ENCODE data around the gene C1QTNF1.

The C1QTNF1 gene

DNA sequence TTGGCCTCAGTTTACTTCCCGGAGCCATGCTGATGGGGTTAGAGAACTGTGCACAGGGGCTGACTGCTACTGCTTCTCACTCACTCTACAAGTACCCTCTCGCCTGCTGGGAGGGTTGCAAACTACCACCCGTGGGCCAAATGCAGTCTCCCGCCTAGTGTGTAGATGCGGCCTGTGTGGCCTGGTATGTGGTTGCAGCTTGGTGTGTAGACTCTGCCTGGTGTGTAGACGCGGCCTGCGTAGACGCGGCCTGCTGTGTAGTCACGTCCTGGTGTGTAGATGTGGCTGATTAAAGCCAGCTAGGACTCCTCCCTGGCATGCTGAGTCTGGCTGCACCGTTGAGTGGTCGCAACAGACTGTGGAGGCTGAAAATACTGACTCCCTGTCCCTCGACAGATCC, 21.7 kb upstream of the C1QTNF1 start:
- H3K4me2 ChIP-seq (ENCODE audit: low read length): no peak overlapping the region
- no peaks in the 10 kb centered on the region for H3K36me3 ChIP-seq (ENCODE audit: control insufficient read depth, insufficient read depth, low read length)
- H2AFZ ChIP-seq: no peak overlapping the region
- H3K9ac ChIP-seq: no peak overlapping the region
- H3K27ac ChIP-seq: no peak overlapping the region
- no peak overlapping the region for H3K4me3 ChIP-seq (ENCODE audit: low read depth, low read length)
- H3K79me2 ChIP-seq: peaks cover 34% of the 10 kb centered on the region
- TF ChIP-seq, protein P1, sequence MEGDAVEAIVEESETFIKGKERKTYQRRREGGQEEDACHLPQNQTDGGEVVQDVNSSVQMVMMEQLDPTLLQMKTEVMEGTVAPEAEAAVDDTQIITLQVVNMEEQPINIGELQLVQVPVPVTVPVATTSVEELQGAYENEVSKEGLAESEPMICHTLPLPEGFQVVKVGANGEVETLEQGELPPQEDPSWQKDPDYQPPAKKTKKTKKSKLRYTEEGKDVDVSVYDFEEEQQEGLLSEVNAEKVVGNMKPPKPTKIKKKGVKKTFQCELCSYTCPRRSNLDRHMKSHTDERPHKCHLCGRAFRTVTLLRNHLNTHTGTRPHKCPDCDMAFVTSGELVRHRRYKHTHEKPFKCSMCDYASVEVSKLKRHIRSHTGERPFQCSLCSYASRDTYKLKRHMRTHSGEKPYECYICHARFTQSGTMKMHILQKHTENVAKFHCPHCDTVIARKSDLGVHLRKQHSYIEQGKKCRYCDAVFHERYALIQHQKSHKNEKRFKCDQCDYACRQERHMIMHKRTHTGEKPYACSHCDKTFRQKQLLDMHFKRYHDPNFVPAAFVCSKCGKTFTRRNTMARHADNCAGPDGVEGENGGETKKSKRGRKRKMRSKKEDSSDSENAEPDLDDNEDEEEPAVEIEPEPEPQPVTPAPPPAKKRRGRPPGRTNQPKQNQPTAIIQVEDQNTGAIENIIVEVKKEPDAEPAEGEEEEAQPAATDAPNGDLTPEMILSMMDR (IDR thresholded peaks at IDR 0.05): no peak
- no peaks in the 10 kb centered on the region for H3K9me3 ChIP-seq (ENCODE audit: control insufficient read depth, low read length)
- H3K27me3 ChIP-seq (ENCODE audit: control insufficient read depth, insufficient read depth, low read length): no peaks in the 10 kb centered on the region
- peaks cover 14% of the 10 kb centered on the region for H3K4me1 ChIP-seq

DNA sequence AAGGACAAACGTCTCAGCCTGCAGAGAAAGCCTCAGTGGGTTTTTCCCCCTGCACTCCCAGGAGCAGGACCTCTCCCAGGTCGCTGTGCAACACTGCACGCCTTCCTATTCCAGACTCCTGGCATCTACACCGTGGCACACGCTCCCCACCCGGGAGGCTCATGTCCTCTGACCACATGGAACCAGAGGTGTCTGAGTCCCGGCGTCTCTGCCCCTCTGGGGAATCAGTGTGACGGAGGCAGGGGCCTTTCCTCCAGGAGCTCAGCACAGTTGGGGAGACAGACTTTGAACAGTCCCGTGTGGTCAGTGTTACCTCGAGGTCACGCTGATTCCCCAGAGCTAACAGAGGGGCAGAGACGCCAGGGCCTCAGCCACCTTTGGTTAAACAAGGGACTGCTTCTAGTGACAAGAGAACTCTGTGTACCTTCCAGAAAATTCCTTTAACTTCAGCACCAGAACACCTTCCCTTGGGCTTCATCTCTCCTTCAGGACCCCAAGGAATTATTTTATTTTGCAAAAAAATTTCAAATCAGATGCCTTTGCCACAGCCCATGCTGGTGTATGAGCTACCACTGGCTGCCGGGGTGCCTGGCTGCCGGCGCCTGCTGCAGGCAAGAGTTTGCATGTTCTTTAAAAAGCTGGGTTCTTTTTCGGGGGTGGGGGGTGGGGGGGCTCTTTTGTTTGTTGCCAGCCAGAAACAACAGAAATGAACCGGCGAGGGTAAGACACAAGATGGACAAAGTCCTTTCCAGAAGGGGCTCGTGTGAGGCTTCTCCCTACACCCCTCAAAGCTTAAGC, 21.0 kb upstream of the C1QTNF1 start:
- TF ChIP-seq, protein P1 (IDR thresholded peaks at IDR 0.05): no peak
- Histone ChIP-seq H3K27me3 (ENCODE audit: control insufficient read depth, insufficient read depth, low read length) (no peaks in the 10 kb centered on the region), H2AFZ (no peak overlapping the region), H3K4me3 (ENCODE audit: low read depth, low read length) (no peak overlapping the region), H3K4me1 (peaks cover 12% of the 10 kb centered on the region), H3K9me3 (ENCODE audit: control insufficient read depth, low read length) (no peaks in the 10 kb centered on the region), H3K9ac (no peak overlapping the region), H3K36me3 (ENCODE audit: control insufficient read depth, insufficient read depth, low read length) (no peaks in the 10 kb centered on the region), H3K79me2 (peaks cover 41% of the 10 kb centered on the region), H3K27ac (no peak overlapping the region), H3K4me2 (ENCODE audit: low read length) (no peak overlapping the region)

DNA sequence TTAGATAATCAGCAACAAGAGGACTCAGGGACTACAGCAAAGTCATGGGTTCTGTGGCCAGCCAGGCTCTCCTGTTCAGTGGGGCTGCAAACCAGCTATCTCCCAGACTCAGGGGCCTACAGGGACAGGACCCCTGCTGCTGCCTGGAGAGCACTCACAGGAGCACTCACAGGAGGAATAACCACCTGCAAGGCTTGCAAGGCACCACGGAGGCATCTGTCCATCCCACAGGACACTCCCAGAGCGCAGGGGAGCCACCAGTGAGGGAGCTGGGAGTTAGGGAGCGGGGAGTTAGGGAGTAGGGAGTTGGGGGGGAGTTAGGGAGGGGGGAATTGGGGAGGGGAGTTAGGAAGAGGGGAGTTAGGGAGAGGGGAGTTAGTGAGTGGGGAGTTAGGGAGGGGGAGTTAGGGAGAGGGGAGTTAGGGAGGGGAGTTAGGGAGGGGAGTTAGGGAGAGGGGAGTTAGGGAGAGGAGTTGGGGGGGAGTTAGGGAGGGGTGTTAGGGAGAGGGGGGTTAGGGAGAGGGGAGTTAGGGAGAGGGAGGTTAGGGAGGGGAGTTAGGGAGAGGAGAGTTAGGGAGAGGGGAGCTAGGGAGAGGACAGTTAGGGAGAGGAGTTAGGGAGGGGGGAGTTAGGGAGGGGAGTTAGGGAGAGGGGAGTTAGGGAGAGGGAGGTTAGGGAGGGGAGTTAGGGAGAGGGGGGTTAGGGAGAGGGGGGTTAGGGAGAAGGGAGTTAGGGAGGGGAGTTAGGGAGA, 20.1 kb upstream of the C1QTNF1 start:
- peaks cover 20% of the 10 kb centered on the region for H3K4me1 ChIP-seq
- no peak overlapping the region for H3K27ac ChIP-seq
- H3K9me3 ChIP-seq (ENCODE audit: control insufficient read depth, low read length): no peaks in the 10 kb centered on the region
- TF ChIP-seq, protein P1 (IDR thresholded peaks at IDR 0.05): no peak
- no peak overlapping the region for H3K9ac ChIP-seq
- no peaks in the 10 kb centered on the region for H3K27me3 ChIP-seq (ENCODE audit: control insufficient read depth, insufficient read depth, low read length)
- H2AFZ ChIP-seq: no peak overlapping the region
- no peak overlapping the region for H3K4me2 ChIP-seq (ENCODE audit: low read length)
- H3K79me2 ChIP-seq: peaks cover 49% of the 10 kb centered on the region
- no peaks in the 10 kb centered on the region for H3K36me3 ChIP-seq (ENCODE audit: control insufficient read depth, insufficient read depth, low read length)
- H3K4me3 ChIP-seq (ENCODE audit: low read depth, low read length): no peak overlapping the region

DNA sequence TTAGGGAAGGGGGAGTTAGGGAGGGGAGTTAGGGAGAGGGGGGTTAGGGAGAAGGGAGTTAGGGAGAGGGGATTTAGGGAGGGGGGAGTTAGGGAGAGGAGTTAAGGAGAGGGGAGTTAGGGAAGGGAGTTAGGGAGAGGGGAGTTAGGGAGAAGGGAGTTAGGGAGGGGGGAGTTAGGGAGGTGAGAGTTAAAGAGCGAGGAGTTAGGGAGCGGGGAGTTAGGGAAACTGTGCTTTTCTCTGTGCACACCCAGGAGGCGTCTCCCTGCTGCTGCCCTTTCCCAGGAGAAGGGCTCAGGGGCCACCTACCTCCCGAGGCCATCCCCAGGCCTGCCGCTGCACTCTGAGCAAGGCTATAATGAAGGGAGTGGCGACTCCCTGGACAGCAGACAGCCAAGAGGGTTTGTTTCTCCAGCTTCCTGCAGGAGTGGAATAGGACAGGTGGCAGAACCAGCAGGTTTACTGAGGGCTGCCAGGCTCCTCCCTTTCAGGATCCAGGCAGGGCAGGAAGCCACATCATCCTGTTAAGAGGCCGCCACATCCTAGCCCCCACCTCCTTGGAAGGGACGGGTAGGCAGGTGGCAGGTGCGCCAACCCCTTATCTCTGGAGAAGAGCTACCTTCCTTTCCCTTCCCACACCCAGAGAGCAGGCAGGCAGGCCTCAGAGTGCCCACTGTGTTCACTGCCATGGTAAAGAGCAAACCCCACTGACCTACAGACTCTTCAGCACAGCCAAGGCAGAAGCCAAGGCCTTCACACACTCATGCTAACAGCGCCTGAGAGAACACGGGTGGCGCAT, 18.7 kb upstream of the C1QTNF1 start:
- peaks cover 27% of the 10 kb centered on the region for H3K4me1 ChIP-seq
- no peaks in the 10 kb centered on the region for H3K36me3 ChIP-seq (ENCODE audit: control insufficient read depth, insufficient read depth, low read length)
- H3K9ac ChIP-seq: no peak overlapping the region
- peaks cover 60% of the 10 kb centered on the region for H3K79me2 ChIP-seq
- H3K4me3 ChIP-seq (ENCODE audit: low read depth, low read length): no peak overlapping the region
- TF ChIP-seq, protein P1 (IDR thresholded peaks at IDR 0.05): no peak
- H3K9me3 ChIP-seq (ENCODE audit: control insufficient read depth, low read length): no peaks in the 10 kb centered on the region
- H3K4me2 ChIP-seq (ENCODE audit: low read length): peak overlapping the region; percentile 40
- no peak overlapping the region for H2AFZ ChIP-seq
- no peaks in the 10 kb centered on the region for H3K27me3 ChIP-seq (ENCODE audit: control insufficient read depth, insufficient read depth, low read length)
- H3K27ac ChIP-seq: no peak overlapping the region

Measured in parathyroid adenoma (tissue), 2 donors.